Neural cell (in vitro differentiated cells): ENCODE data around the gene CLEC2D.

Experiments
- EP300 ChIP-seq: fragments of 450-650 bp; conservative IDR thresholded peaks from 2 replicates; pipeline ENCODE4 v1.6.1; 2014; ENCODE audit warnings: antibody characterized with exemption, mild to moderate bottlenecking, moderate library complexity; ENCODE audit not compliant: poor library complexity, severe bottlenecking
- EZH2 ChIP-seq: fragments of 200-600, 300-800 bp; shearing (Covaris generic), sonication (generic); IDR thresholded peaks from 2 replicates; pipeline ENCODE4 v1.6.1; 2014; ENCODE audit warnings: antibody characterized with exemption, low read length, borderline replicate concordance, mild to moderate bottlenecking; ENCODE audit not compliant: insufficient read depth, poor library complexity, severe bottlenecking
- MXI1 ChIP-seq: fragments of 450-650 bp; conservative IDR thresholded peaks from 2 replicates; pipeline ENCODE4 v1.6.1; 2014; ENCODE audit warnings: antibody characterized with exemption, mild to moderate bottlenecking; ENCODE audit not compliant: poor library complexity, severe bottlenecking
- POLR2AphosphoS5 ChIP-seq: IDR thresholded peaks from 2 replicates; pipeline ENCODE4 v1.6.1; 2012
- RAD21 ChIP-seq: fragments of 450-650 bp; conservative IDR thresholded peaks from 2 replicates; pipeline ENCODE4 v1.6.1; 2014; ENCODE audit warnings: antibody characterized with exemption, mild to moderate bottlenecking, moderate library complexity
- SMC3 ChIP-seq: fragments of 450-650 bp; conservative IDR thresholded peaks from 2 replicates; pipeline ENCODE4 v1.6.1; 2014; ENCODE audit warnings: antibody characterized with exemption, mild to moderate bottlenecking, moderate library complexity; ENCODE audit not compliant: poor library complexity
- TAF1 ChIP-seq: IDR thresholded peaks from 2 replicates; pipeline ENCODE4 v1.6.1; 2012; ENCODE audit warnings: low read depth
- TF ChIP-seq, protein P1 (sequence below): fragments of 450-650 bp; IDR thresholded peaks from 2 replicates; pipeline ENCODE4 v1.5.1; 2014; ENCODE audit warnings: antibody characterized with exemption, mild to moderate bottlenecking, moderate library complexity; ENCODE audit not compliant: poor library complexity, severe bottlenecking
- TF ChIP-seq, protein P2 (sequence below): IDR thresholded peaks from 2 replicates; pipeline ENCODE4 v1.6.1; 2012; ENCODE audit warnings: borderline replicate concordance

DNA sequence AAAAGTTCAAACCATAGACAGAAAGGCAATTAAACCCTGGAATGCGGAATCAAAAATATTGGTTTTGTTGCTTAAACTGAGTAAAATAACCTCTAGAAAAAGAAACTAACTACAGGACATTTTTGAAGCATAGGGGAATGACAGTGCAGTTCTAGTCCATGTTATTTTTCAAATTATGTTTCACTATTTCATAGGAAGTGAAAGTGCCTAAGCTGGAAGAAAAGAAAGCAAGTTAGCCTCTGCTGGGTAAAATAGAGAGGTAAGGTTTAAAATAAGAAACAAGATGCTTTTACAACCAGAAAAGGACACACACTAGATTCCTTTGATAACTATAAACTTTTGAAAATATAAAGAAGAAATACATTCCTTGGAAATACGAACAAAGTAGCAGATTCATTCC is 62.3 kb downstream of the CLEC2D start:
- TF ChIP-seq EZH2 (no peak), POLR2AphosphoS5 (no peak), SMC3 (no peak), TAF1 (no peak), EP300 (no peak), MXI1 (no peak), RAD21 (no peak)
- TF ChIP-seq, protein P1, sequence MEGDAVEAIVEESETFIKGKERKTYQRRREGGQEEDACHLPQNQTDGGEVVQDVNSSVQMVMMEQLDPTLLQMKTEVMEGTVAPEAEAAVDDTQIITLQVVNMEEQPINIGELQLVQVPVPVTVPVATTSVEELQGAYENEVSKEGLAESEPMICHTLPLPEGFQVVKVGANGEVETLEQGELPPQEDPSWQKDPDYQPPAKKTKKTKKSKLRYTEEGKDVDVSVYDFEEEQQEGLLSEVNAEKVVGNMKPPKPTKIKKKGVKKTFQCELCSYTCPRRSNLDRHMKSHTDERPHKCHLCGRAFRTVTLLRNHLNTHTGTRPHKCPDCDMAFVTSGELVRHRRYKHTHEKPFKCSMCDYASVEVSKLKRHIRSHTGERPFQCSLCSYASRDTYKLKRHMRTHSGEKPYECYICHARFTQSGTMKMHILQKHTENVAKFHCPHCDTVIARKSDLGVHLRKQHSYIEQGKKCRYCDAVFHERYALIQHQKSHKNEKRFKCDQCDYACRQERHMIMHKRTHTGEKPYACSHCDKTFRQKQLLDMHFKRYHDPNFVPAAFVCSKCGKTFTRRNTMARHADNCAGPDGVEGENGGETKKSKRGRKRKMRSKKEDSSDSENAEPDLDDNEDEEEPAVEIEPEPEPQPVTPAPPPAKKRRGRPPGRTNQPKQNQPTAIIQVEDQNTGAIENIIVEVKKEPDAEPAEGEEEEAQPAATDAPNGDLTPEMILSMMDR, result no peak
- TF ChIP-seq, protein P2, sequence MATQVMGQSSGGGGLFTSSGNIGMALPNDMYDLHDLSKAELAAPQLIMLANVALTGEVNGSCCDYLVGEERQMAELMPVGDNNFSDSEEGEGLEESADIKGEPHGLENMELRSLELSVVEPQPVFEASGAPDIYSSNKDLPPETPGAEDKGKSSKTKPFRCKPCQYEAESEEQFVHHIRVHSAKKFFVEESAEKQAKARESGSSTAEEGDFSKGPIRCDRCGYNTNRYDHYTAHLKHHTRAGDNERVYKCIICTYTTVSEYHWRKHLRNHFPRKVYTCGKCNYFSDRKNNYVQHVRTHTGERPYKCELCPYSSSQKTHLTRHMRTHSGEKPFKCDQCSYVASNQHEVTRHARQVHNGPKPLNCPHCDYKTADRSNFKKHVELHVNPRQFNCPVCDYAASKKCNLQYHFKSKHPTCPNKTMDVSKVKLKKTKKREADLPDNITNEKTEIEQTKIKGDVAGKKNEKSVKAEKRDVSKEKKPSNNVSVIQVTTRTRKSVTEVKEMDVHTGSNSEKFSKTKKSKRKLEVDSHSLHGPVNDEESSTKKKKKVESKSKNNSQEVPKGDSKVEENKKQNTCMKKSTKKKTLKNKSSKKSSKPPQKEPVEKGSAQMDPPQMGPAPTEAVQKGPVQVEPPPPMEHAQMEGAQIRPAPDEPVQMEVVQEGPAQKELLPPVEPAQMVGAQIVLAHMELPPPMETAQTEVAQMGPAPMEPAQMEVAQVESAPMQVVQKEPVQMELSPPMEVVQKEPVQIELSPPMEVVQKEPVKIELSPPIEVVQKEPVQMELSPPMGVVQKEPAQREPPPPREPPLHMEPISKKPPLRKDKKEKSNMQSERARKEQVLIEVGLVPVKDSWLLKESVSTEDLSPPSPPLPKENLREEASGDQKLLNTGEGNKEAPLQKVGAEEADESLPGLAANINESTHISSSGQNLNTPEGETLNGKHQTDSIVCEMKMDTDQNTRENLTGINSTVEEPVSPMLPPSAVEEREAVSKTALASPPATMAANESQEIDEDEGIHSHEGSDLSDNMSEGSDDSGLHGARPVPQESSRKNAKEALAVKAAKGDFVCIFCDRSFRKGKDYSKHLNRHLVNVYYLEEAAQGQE, result no peak
